SK-N-MC (cell line): Measurements from ENCODE around the gene TSPAN4.

Experiments
- EZH2 ChIP-seq: fragments of 200-600 bp; sonication (generic); IDR thresholded peaks from one replicate; pipeline ENCODE4 v1.6.1; 2017; ENCODE audit warnings: antibody characterized with exemption
- FOXP2 ChIP-seq: optimal IDR thresholded peaks from 2 replicates; pipeline ENCODE3; 2011; ENCODE audit warnings: mild to moderate bottlenecking, moderate library complexity; ENCODE audit not compliant: insufficient read depth; ENCODE audit errors: extremely low read length, control extremely low read depth
- POLR2AphosphoS5 ChIP-seq: IDR thresholded peaks from 2 replicates; pipeline ENCODE4 v1.6.1; 2012; ENCODE audit warnings: mild to moderate bottlenecking, low read depth, low read length, borderline replicate concordance

DNA sequence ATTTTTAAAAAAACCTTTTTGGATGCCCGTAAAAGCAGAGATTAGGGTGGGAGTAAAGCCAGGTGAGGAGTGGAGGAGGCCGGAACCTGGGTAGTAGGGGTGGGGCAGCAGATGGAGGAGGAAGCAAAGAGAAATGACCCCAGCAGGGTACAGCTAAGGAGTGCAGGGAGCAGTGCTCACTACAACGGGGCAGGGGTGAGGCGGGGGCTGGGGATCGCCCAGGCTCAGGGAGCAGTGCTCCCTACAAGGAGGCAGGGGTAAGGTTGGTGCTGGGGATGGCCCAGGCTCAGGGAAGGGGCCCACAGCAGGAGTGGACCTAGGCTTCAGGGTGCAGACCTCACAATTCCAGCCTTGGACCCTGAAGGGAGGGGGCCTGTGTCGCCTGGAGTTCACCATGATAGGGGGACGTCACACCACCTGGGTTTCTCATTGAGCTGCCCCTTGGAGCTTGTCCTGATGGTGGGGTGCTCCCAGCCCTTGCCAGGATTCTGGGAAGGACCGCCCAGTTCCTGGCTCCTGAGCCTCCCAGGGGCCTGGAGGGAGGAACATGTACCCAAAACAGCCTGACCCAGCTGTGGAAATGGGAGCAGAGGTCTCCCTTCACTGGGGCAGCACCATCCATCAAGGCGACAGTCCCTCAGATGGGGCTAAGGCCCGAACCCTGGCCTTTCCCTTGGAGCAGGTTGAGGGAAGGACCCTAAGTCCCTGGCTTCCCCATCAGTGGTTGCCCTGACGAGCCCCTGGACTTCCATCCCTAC is 26.8 kb upstream of the TSPAN4 start:
- TF ChIP-seq POLR2AphosphoS5, result peak; percentile 64; the same call in 1 of the 2 replicates
- TF ChIP-seq EZH2, result no peak
- TF ChIP-seq FOXP2, result no peak
